Uterus (tissue), 4 donors: ENCODE measurements around the gene MARCHF6. TPM values are rescaled to one million over a fixed set of nuclear protein-coding genes. Genes with fewer than 3 reads are reported as not detected.

Source experiments
- DNase-seq, 2 donors: peaks; one replicate each; pipeline ENCODE4 v3.0.0-alpha.2; 2019 to 2020
- H3K27ac ChIP-seq, 2 donors: fragments of 200-600 bp; sonication (generic); 1 replicate in 1 of 2; 2 replicates in 1 of 2; pipeline ENCODE4 v1.5.1; 2016 to 2018
- H3K27me3 ChIP-seq, 2 donors: fragments of 200-600 bp; sonication (generic); one replicate each; pipeline ENCODE4 v1.5.1; 2018 to 2019; ENCODE audit warnings: control low read depth in 1 of 2
- H3K36me3 ChIP-seq, 2 donors: fragments of 200-600 bp; sonication (generic); one replicate each; pipeline ENCODE4 v1.5.1; 2019; ENCODE audit warnings: control low read depth in 1 of 2
- H3K4me1 ChIP-seq, 2 donors: fragments of 200-600 bp; sonication (generic); one replicate each; pipeline ENCODE4 v1.5.1; 2018 to 2019; ENCODE audit warnings: control low read depth in 1 of 2
- H3K4me3 ChIP-seq, 2 donors: fragments of 200-600 bp; sonication (generic); 1 replicate in 1 of 2; 2 replicates in 1 of 2; pipeline ENCODE4 v1.5.1; 2018 to 2019; ENCODE audit warnings: mild to moderate bottlenecking in 1 of 2
- H3K9me3 ChIP-seq, 2 donors: fragments of 200-600 bp; sonication (generic); one replicate each; pipeline ENCODE4 v1.5.1; 2019; ENCODE audit warnings: control low read depth in 1 of 2
- POLR2A ChIP-seq, 2 donors: fragments of 450-650 bp; IDR thresholded peaks; one replicate each; pipeline ENCODE4 v1.6.1; 2016; ENCODE audit warnings: antibody characterized with exemption in 2 of 2, mild to moderate bottlenecking in 1 of 2, moderate library complexity in 1 of 2
- intact Hi-C: fragments of 100-400 bp; cut with DNase I; formaldehyde crosslinking; loops from one replicate; pipeline ENCODE4 v1.15.1; 2023; ENCODE audit warnings: low total_unique reads
- total RNA-seq, 4 donors: library from RNA; depleted of rRNA in 3 of 4; stranded (reverse); fragments of >200 nt in 3 of 4; gene quantifications; one replicate each; pipeline versions ENCODE4 v1.1.0 to v1.2.4, GENCODE V29; 2014 to 2023
- TF ChIP-seq, protein P1 (sequence below), 4 experiments: fragments of 200-600 bp in 2 of 4; fragments of 450-650 bp in 2 of 4; sonication (generic) in 2 of 4; IDR thresholded peaks; one replicate each; pipeline ENCODE4 v1.5.1; 2016 to 2019; ENCODE audit warnings: antibody characterized with exemption in 4 of 4, mild to moderate bottlenecking in 2 of 4, moderate library complexity in 1 of 4
- donor health status: DM: yes; HTN: yes; CAD: no.

MARCHF6 gene
- total RNA-seq, 4 donors from 2014 or later, result 62.1 to 234 (median 178) TPM

DNA sequence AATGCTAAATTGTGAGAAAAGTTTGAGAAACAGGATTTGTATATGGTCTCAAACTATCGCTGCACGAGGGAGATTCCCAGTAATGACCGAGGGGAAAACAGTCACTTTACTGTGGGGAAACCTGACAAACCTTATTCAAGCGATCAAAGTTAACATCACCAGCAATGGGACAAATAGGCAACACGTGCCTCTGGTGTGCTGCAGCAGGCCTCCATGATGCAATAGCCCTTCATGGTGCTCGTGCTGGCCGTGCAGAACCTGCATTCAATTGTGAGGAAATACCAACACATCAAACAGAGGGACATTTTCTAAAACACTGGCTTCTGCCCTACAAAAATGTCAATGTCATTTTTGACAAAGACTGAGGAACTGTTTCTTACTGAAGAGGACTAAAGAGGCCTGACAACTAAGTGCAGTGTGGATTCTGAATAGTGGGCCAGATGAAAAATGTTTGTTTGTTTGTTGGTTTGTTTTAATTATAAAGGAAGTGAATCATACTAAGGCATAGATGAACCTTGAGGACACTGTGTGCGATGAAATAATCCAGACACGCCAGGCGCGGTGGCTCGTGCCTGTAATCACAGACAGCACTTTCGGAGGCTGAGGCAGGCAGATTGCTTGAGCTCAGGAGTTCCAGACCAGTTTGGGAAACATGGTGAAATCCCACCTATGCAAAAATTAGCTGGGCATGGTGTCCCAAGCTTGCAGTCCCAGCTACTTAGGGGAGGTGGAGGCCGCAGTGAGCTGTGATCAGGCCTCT lies 17.6 kb upstream of the MARCHF6 start:
- TF ChIP-seq, protein P1, sequence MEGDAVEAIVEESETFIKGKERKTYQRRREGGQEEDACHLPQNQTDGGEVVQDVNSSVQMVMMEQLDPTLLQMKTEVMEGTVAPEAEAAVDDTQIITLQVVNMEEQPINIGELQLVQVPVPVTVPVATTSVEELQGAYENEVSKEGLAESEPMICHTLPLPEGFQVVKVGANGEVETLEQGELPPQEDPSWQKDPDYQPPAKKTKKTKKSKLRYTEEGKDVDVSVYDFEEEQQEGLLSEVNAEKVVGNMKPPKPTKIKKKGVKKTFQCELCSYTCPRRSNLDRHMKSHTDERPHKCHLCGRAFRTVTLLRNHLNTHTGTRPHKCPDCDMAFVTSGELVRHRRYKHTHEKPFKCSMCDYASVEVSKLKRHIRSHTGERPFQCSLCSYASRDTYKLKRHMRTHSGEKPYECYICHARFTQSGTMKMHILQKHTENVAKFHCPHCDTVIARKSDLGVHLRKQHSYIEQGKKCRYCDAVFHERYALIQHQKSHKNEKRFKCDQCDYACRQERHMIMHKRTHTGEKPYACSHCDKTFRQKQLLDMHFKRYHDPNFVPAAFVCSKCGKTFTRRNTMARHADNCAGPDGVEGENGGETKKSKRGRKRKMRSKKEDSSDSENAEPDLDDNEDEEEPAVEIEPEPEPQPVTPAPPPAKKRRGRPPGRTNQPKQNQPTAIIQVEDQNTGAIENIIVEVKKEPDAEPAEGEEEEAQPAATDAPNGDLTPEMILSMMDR (IDR thresholded peaks at IDR 0.05), result no peak
- TF ChIP-seq POLR2A (IDR thresholded peaks at IDR 0.05), result no peak
- Histone ChIP-seq H3K27me3 (no peaks in the 10 kb centered on the region), H3K27ac (no peak overlapping the region), H3K4me1 (peaks cover 4 to 10% of the 10 kb centered on the region in 2 donors), H3K4me3 (no peak overlapping the region), H3K9me3 (no peaks in the 10 kb centered on the region), H3K36me3 (no peaks in the 10 kb centered on the region)
- intact Hi-C loops, result no loop called here
- no peak for DNase-seq

DNA sequence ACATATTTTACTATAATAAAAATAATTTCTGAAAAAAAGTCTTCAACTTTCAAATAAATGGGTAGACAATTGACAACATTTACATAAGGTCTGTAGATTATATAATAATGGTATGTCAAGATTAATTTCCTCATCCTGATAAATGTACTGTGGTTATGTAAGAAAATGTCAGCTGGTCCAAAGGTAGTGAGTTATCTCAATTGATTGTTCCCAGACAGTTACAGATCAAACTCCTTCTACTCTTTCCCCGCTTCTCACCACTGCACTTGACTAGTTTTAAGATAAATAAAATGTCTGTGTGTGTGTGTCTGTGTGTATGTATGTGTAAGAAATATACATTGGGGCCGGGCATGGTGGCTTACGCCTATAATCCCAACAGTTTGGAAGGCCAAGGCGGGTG lies 16.4 kb upstream of the MARCHF6 start:
- intact Hi-C loops, result no loop called here
- H3K27me3 ChIP-seq, result no peaks in the 10 kb centered on the region

DNA sequence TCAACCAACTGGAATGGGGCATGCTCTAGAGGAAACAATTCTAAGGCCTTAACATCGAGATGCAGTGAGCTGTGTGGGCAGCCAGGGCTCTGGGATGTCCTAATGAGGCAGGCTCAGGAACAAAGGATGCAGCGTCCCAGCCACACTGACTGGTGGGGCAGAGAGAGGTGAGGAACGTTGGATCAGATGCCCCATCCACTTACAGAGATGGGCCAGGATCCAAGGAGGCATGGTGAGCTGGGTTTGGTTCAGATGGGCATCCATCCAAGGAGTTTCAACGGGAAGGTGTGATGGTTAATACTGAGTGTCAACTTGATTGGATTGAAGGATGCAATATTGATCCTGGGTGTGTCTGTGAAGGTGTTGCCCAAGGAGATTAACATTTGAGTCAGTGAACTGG lies 15.5 kb upstream of the MARCHF6 start:
- H3K9me3 ChIP-seq, result no peaks in the 10 kb centered on the region
- no peaks in the 10 kb centered on the region for H3K4me1 ChIP-seq
- intact Hi-C loops, result no loop called here
- no peak overlapping the region for H3K27ac ChIP-seq
- DNase-seq, result no peak
- no peaks in the 10 kb centered on the region for H3K36me3 ChIP-seq
- no peak for TF ChIP-seq POLR2A (IDR thresholded peaks at IDR 0.05)
- TF ChIP-seq, protein P1 (IDR thresholded peaks at IDR 0.05), result no peak
- H3K27me3 ChIP-seq, result no peaks in the 10 kb centered on the region
- no peak overlapping the region for H3K4me3 ChIP-seq

More for the DNA sequence above, 16.4 kb upstream of the MARCHF6 start:
- Histone ChIP-seq H3K4me1 (peaks cover 0 to under 1% of the 10 kb centered on the region in 2 donors), H3K36me3 (no peaks in the 10 kb centered on the region), H3K27ac (no peak overlapping the region), H3K4me3 (no peak overlapping the region), H3K9me3 (no peaks in the 10 kb centered on the region)
- no peak for DNase-seq
- TF ChIP-seq, protein P1 (IDR thresholded peaks at IDR 0.05), result no peak
- no peak for TF ChIP-seq POLR2A (IDR thresholded peaks at IDR 0.05)

DNA sequence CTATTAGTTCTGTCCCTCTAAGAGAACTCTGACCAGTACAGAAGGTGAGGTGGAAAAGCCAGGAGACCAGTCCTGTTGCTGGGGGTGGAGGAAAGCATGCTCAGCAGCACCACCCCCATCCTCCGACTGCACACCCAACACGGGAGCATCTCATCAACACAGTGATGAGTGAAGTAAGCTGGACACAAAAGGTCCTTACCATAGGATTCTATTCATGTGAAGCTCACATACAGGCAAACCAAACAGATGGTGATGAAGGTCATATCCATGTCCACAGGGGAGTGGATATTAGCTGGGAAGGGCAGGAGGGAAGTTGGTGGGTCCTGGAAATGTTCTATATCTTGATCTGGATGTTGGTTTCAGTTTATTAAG lies 14.8 kb upstream of the MARCHF6 start:
- H3K27me3 ChIP-seq, result no peaks in the 10 kb centered on the region
- intact Hi-C loops, result no loop called here
- no peak overlapping the region for H3K4me3 ChIP-seq
- H3K9me3 ChIP-seq, result no peaks in the 10 kb centered on the region
- H3K36me3 ChIP-seq, result no peaks in the 10 kb centered on the region
- no peak overlapping the region for H3K27ac ChIP-seq
- no peak for TF ChIP-seq POLR2A (IDR thresholded peaks at IDR 0.05)
- TF ChIP-seq, protein P1 (IDR thresholded peaks at IDR 0.05), result no peak
- no peaks in the 10 kb centered on the region for H3K4me1 ChIP-seq
- DNase-seq, result no peak

DNA sequence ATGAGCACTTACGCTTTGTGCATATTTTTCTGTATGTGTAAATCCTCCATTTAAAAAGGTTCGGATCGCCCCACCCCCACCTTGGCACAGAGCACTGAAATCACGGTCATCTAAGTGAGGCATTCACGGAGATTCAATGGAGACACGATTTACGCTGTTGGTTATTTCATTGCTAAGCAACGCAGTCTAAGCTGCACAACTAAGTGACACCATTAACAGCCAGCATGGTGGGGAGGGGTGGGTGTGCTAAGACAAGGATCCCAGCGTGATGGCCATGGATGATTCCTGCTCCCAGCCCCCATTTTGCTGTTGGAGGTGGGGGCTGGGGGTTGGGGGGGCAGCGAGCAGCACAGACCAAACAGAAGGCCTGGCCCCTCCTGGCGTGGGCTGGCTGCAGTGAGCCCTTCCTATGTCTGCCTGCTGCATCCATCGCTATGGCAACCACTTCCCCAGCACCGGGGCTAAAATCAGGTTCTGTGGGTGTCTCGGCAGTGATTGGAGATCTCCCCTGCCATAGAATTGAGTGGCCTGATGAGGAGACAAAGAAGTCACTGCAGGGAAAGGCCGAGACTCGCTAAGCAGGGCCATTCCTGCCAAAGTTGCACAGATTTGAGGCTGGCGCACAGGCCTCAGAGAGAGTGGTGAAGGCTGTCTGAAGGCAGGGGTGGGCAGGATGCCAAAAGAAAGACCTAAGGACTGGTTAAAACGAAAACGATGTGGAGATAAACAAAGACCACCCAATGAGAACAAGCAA lies 14.3 kb upstream of the MARCHF6 start:
- intact Hi-C loops, result no loop called here
- H3K27ac ChIP-seq, result no peak overlapping the region
- no peaks in the 10 kb centered on the region for H3K4me1 ChIP-seq
- no peaks in the 10 kb centered on the region for H3K36me3 ChIP-seq
- DNase-seq, result no peak
- H3K27me3 ChIP-seq, result no peaks in the 10 kb centered on the region
- no peaks in the 10 kb centered on the region for H3K9me3 ChIP-seq
- no peak overlapping the region for H3K4me3 ChIP-seq
- TF ChIP-seq POLR2A (IDR thresholded peaks at IDR 0.05), result no peak
- TF ChIP-seq, protein P1 (IDR thresholded peaks at IDR 0.05), result no peak
